ENCODE data around the gene IL17REL.

- no peak for TF ChIP-seq POLR2A (IDR thresholded peaks at IDR 0.05)
- no peak for TF ChIP-seq CTCF (IDR thresholded peaks at IDR 0.05)
Measured at GRCh38 chr22:50027639-50028537, 15.3 kb upstream of the IL17REL start.
